OCI-LY7 (cell line): ENCODE results near the gene DHRS7. TPM values are rescaled to one million over a fixed set of nuclear protein-coding genes. Genes with fewer than 3 reads are reported as not detected.

ENCODE experiments used
- BruUV-seq: library from RNA; stranded (reverse); fragments of 400-500 nt; replicated peaks from 2 replicates; lab custom pipeline; 2021; lab: Mats Ljungman, UMichigan
- CTCF ChIA-PET: fragments of 300-600 bp; sonication (Branson Sonifier 250); formaldehyde crosslinking; loops from one replicate; lab custom pipeline; 2022; ENCODE audit warnings: antibody characterized with exemption; ENCODE audit not compliant: unreplicated experiment; lab: Charles Lee
- POLR2A ChIA-PET: fragments of 300-600 bp; sonication (Branson Sonifier 250); formaldehyde crosslinking; loops from one replicate; lab custom pipeline; 2022; ENCODE audit warnings: antibody characterized with exemption; lab: Charles Lee
- DNase-seq: peaks from one replicate; pipeline ENCODE4 v3.0.0-alpha.2; 2015; ENCODE audit warnings: low spot score
- H2AFZ ChIP-seq: fragments of 200-600 bp; sonication (generic), shearing (Covaris generic); 2 replicates; pipeline ENCODE4 v1.6.1; 2014; ENCODE audit warnings: mild to moderate bottlenecking, antibody characterized with exemption, low read length, moderate library complexity
- H3K27ac ChIP-seq: fragments of 200-600 bp; sonication (generic); 2 replicates; pipeline ENCODE4 v1.5.1; 2014; ENCODE audit warnings: mixed run types, low read depth, mild to moderate bottlenecking, moderate library complexity, low read length, inconsistent platforms; ENCODE audit not compliant: poor library complexity, severe bottlenecking
- H3K36me3 ChIP-seq: fragments of 200-600 bp; sonication (generic); 2 replicates; pipeline ENCODE4 v1.6.1; 2014; ENCODE audit warnings: mild to moderate bottlenecking, antibody characterized with exemption, low read length, moderate library complexity, mixed read lengths; ENCODE audit not compliant: insufficient read depth
- H3K4me1 ChIP-seq: fragments of 200-600 bp; sonication (generic); 2 replicates; pipeline ENCODE4 v1.5.1; 2014; ENCODE audit warnings: mild to moderate bottlenecking, low read length; ENCODE audit not compliant: insufficient read depth, poor library complexity, severe bottlenecking
- H3K4me2 ChIP-seq: fragments of 200-600 bp; sonication (generic); 2 replicates; pipeline ENCODE4 v1.6.1; 2014; ENCODE audit warnings: mild to moderate bottlenecking, low read length
- H3K4me3 ChIP-seq: fragments of 200-600 bp; sonication (generic); 2 replicates; pipeline ENCODE4 v1.5.1; 2014; ENCODE audit warnings: mild to moderate bottlenecking, low read depth, low read length; ENCODE audit not compliant: poor library complexity, severe bottlenecking
- H3K79me2 ChIP-seq: fragments of 200-600 bp; sonication (generic); 2 replicates; pipeline ENCODE4 v1.6.1; 2016; ENCODE audit warnings: low read depth, mild to moderate bottlenecking, low read length, moderate library complexity, mixed read lengths; ENCODE audit not compliant: insufficient read depth
- H3K9me2 ChIP-seq: fragments of 200-600 bp; sonication (generic); 2 replicates; pipeline ENCODE4 v1.6.1; 2016; ENCODE audit warnings: mild to moderate bottlenecking, low read length, mixed read lengths; ENCODE audit not compliant: insufficient read depth
- H3K9me3 ChIP-seq: fragments of 200-600 bp; sonication (generic); 2 replicates; pipeline ENCODE4 v1.6.1; 2014; ENCODE audit warnings: mild to moderate bottlenecking, mixed run types, low read length, mixed read lengths
- H4K20me1 ChIP-seq: fragments of 200-600 bp; sonication (generic); 2 replicates; pipeline ENCODE4 v1.6.1; 2014; ENCODE audit warnings: mild to moderate bottlenecking, antibody characterized with exemption, low read length, moderate library complexity, mixed read lengths; ENCODE audit not compliant: insufficient read depth
- CTCF ChIP-seq: fragments of 200-600 bp; sonication (generic); conservative IDR thresholded peaks from 2 replicates; pipeline ENCODE4 v1.5.1; 2014; ENCODE audit warnings: mild to moderate bottlenecking, antibody characterized with exemption, low read length, moderate library complexity, mixed read lengths
- EZH2phosphoT487 ChIP-seq: fragments of 200-600 bp; sonication (generic); IDR thresholded peaks from 2 replicates; pipeline ENCODE4 v1.6.1; 2018; ENCODE audit warnings: low read depth, borderline replicate concordance, mild to moderate bottlenecking, mixed run types, antibody characterized with exemption, low read length, moderate library complexity, mixed read lengths
- intact Hi-C: fragments of 100-400 bp; cut with micrococcal nuclease; formaldehyde crosslinking; loops from one replicate; pipeline ENCODE4 v1.10.0; 2022; ENCODE audit not compliant: unreplicated experiment
- total RNA-seq, 2 experiments: library from RNA; depleted of rRNA in 1 of 2; stranded (reverse); fragments of >200 nt in 1 of 2; shearing (Covaris generic) in 1 of 2; gene quantifications; 2 replicates each; pipeline ENCODE4 v1.2.3, GENCODE V29; 2014 to 2022

DHRS7 gene
- total RNA-seq, 2 experiments from 2014 or later: 31.1 to 32.7 TPM

DNA sequence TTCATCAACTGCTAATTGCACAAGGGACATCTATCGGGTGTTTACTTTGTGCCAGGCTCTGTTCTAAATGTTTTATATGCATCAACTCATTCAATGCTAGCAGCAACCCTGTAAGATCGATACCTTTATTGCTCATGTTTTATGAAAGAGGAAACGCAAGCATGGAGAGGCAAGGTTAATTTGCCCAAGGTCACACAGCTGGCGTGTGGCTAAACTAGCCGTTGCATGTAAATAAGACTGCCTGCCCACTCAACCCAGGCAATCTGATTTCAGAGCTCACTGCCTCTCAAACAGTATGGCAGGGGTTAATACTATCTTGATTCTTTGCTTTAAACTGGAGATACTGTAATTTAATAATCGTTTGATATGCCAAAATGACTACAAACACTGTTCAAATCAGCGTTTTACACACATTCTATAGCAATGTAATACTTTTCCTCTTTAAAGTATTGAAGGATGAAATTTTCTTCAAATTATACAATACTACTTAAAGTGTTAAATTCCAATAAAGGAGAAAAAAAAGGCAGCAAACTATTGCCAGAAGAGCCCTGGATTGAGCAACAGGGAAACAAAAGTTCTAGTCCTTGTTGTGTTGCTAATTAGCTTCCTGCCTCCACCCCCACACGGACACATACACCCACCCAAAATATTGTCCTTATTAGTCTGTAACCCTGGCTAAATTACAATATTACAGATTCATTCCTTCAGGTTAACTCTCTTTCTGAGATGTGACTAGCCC, 39.1 kb upstream of the DHRS7 start:
- POLR2A ChIA-PET: interaction anchor here (0.6 to 5.0 kb wide), 19 partner anchors 9 to 129 kb away, joined by 3 to 49 read pairs (median 6); partner anchors contain the start of genes DHRS7 and PPM1A
- Histone ChIP-seq H3K4me2 (peak overlapping the region; percentile 84), H2AFZ (peak overlapping the region; percentile 70; the same call in 1 of the 2 replicates), H3K36me3 (no peaks in the 10 kb centered on the region; the same call in 1 of the 2 replicates), H3K27ac (peak overlapping the region; percentile 96), H3K9me3 (peaks cover 22% of the 10 kb centered on the region; the same call in 1 of the 2 replicates), H3K9me2 (no peaks in the 10 kb centered on the region), H3K4me1 (peaks cover 44% of the 10 kb centered on the region), H4K20me1 (no peaks in the 10 kb centered on the region), H3K79me2 (no peaks in the 10 kb centered on the region), H3K4me3 (peak overlapping the region; percentile 52)
- intact Hi-C loops: loop anchor here (1.0 to 5.0 kb wide), 4 partner anchors 44 to 145 kb away; partner anchors contain the start of gene PCNX4
- CTCF ChIA-PET: interaction anchor here (0.6 to 1.2 kb wide), 2 partner anchors 46 to 520 kb away, joined by 3 to 4 read pairs; partner anchors contain the start of gene SIX4
- peak; percentile 94 for DNase-seq
- TF ChIP-seq EZH2phosphoT487 (no peak), CTCF (no peak)
- TSS peak; percentile 99 for BruUV-seq

DNA sequence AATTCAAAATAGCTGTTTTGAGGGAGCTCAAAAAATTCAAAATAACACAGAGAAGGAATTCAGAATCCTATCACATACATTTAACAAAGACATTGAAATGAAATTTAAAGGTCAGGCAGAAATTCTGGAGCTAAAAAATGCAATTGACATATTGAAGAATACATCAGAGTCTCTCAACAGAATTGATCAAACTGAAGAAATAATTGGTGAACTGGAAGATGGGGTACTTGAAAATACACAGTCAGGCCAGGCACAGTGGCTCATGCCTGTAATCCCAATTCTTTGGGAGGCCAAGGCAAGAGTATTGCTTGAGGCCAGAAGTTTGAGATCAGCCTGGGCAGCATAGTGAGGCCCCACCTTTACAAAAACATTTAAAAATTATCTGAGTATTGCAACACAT, 34.1 kb upstream of the DHRS7 start:
- H3K9me2 ChIP-seq: no peaks in the 10 kb centered on the region
- peaks cover 42% of the 10 kb centered on the region for H3K4me1 ChIP-seq
- ChIA-PET CTCF (interaction anchor here (0.9 kb wide), 1 partner anchor 133 kb away, joined by 3 read pairs; no protein-coding TSS in a partner anchor), POLR2A (interaction anchor here (0.6 to 2.5 kb wide), 8 partner anchors 10 to 170 kb away, joined by 3 to 13 read pairs (median 4); no protein-coding TSS in a partner anchor)
- no peaks in the 10 kb centered on the region for H4K20me1 ChIP-seq
- no peak overlapping the region for H3K27ac ChIP-seq
- TF ChIP-seq EZH2phosphoT487 (no peak), CTCF (no peak)
- H3K4me2 ChIP-seq: no peak overlapping the region
- intact Hi-C loops: loop anchor here (10.0 kb wide), 1 partner anchor 1055 kb away; no protein-coding TSS in a partner anchor
- no peak overlapping the region for H3K4me3 ChIP-seq
- H3K79me2 ChIP-seq: no peaks in the 10 kb centered on the region
- H3K36me3 ChIP-seq: peaks cover 6% of the 10 kb centered on the region; the same call in 1 of the 2 replicates
- no TSS peak for BruUV-seq
- no peak for DNase-seq
- H3K9me3 ChIP-seq: peaks cover 32% of the 10 kb centered on the region
- no peak overlapping the region for H2AFZ ChIP-seq
